CD14-positive monocyte (primary cell): ENCODE data around the gene B3GALT4. TPM values are rescaled to one million over a fixed set of nuclear protein-coding genes. Genes with fewer than 3 reads are reported as not detected.

ENCODE experiments used
- DNase-seq, 3 donors: peaks; one replicate each; pipeline ENCODE4 v3.0.0-alpha.2; 2011 to 2022
- H2AFZ ChIP-seq: 2 replicates; pipeline ENCODE4 v1.6.0; 2012; ENCODE audit warnings: mild to moderate bottlenecking, low read depth, low read length, inconsistent platforms; ENCODE audit not compliant: insufficient read depth, poor library complexity, severe bottlenecking
- H3K27ac ChIP-seq, 2 donors: 1 replicate in 1 of 2; 2 replicates in 1 of 2; pipeline ENCODE4 v1.5.1; 2012 to 2013; ENCODE audit warnings: low read length in 2 of 2, control low read depth in 1 of 2, inconsistent platforms in 1 of 2, low read depth in 1 of 2, mild to moderate bottlenecking in 1 of 2
- H3K27me3 ChIP-seq, 2 donors: one replicate each; pipeline versions ENCODE4 v1.6.0 to v1.6.1; 2011 to 2013; ENCODE audit warnings: low read length in 2 of 2; ENCODE audit not compliant: control insufficient read depth in 2 of 2, insufficient read depth in 2 of 2
- H3K36me3 ChIP-seq, 2 donors: replicated peaks in 1 of 2; 1 replicate in 1 of 2; 2 replicates in 1 of 2; pipeline versions ENCODE4 v1.5.1 to v1.6.1; 2012 to 2013; ENCODE audit warnings: low read length in 2 of 2, control low read depth in 1 of 2, inconsistent platforms in 1 of 2, mild to moderate bottlenecking in 1 of 2; ENCODE audit not compliant: insufficient read depth in 2 of 2, control insufficient read depth in 1 of 2
- H3K4me1 ChIP-seq, 2 donors: 1 replicate in 1 of 2; 2 replicates in 1 of 2; pipeline versions ENCODE4 v1.5.1 to v1.6.1; 2012 to 2013; ENCODE audit warnings: low read length in 2 of 2, control low read depth in 1 of 2, inconsistent platforms in 1 of 2, mild to moderate bottlenecking in 1 of 2, moderate library complexity in 1 of 2; ENCODE audit not compliant: insufficient read depth in 2 of 2, control insufficient read depth in 1 of 2
- H3K4me2 ChIP-seq: replicated peaks from 2 replicates; pipeline ENCODE3; 2012; ENCODE audit warnings: low read length, moderate library complexity, mild to moderate bottlenecking; ENCODE audit not compliant: poor library complexity, severe bottlenecking; ENCODE audit errors: extremely low read depth
- H3K4me3 ChIP-seq, 3 experiments: fragments of 200-600 bp in 1 of 3; sonication (generic) in 1 of 3; replicated peaks in 1 of 3; 1 replicate in 2 of 3; 2 replicates in 1 of 3; pipeline ENCODE4 v1.5.1; 2011 to 2013; ENCODE audit warnings: low read length in 3 of 3, mild to moderate bottlenecking in 3 of 3, control low read depth in 2 of 3, low read depth in 2 of 3, inconsistent platforms in 1 of 3, moderate library complexity in 1 of 3
- H3K79me2 ChIP-seq: 2 replicates; pipeline ENCODE4 v1.6.0; 2012; ENCODE audit warnings: mild to moderate bottlenecking, control low read depth, inconsistent platforms, low read length, moderate library complexity; ENCODE audit not compliant: insufficient read depth
- H3K9ac ChIP-seq: 2 replicates; pipeline ENCODE4 v1.6.0; 2017; ENCODE audit warnings: low read length, mild to moderate bottlenecking; ENCODE audit not compliant: insufficient read depth, poor library complexity, severe bottlenecking
- H3K9me3 ChIP-seq, 2 donors: replicated peaks in 1 of 2; 1 replicate in 1 of 2; 2 replicates in 1 of 2; pipeline versions ENCODE4 v1.5.1 to v1.6.1; 2012 to 2013; ENCODE audit warnings: low read length in 2 of 2, control low read depth in 1 of 2; ENCODE audit not compliant: control insufficient read depth in 1 of 2, insufficient read depth in 1 of 2
- H4K20me1 ChIP-seq: 2 replicates; pipeline ENCODE4 v1.6.0; 2012; ENCODE audit warnings: mild to moderate bottlenecking, low read length, control low read depth, moderate library complexity; ENCODE audit not compliant: insufficient read depth
- H3K27ac Mint-ChIP-seq, 7 donors: one replicate each; pipeline ENCODE4 v1.8.0; 2020; ENCODE audit warnings: mild to moderate bottlenecking in 7 of 7, mixed read lengths in 7 of 7, moderate library complexity in 6 of 7, inconsistent platforms in 2 of 7
- H3K27me3 Mint-ChIP-seq, 3 donors: one replicate each; pipeline ENCODE4 v1.8.0; 2021 to 2022; ENCODE audit warnings: low read depth in 3 of 3, mild to moderate bottlenecking in 3 of 3, mixed read lengths in 3 of 3, moderate library complexity in 3 of 3, inconsistent platforms in 1 of 3
- H3K36me3 Mint-ChIP-seq, 2 donors: one replicate each; pipeline ENCODE4 v1.8.0; 2020; ENCODE audit warnings: mixed read lengths in 2 of 2, inconsistent platforms in 1 of 2, mild to moderate bottlenecking in 1 of 2
- H3K4me1 Mint-ChIP-seq: one replicate; pipeline ENCODE4 v1.8.0; 2020; ENCODE audit warnings: mild to moderate bottlenecking, mixed read lengths
- H3K4me3 Mint-ChIP-seq, 2 donors: one replicate each; pipeline ENCODE4 v1.8.0; 2020; ENCODE audit warnings: mild to moderate bottlenecking in 2 of 2, mixed read lengths in 2 of 2, moderate library complexity in 1 of 2
- H3K9me3 Mint-ChIP-seq, 7 donors: one replicate each; pipeline ENCODE4 v1.8.0; 2020 to 2022; ENCODE audit warnings: mixed read lengths in 7 of 7, mild to moderate bottlenecking in 6 of 7, moderate library complexity in 6 of 7, inconsistent platforms in 2 of 7
- CTCF ChIP-seq: fragments of 200-600 bp; IDR thresholded peaks from one replicate; pipeline ENCODE4 v1.8.0; 2022; ENCODE audit warnings: antibody characterized with exemption, mild to moderate bottlenecking
- WGBS: methylation state at CpG from one replicate; pipeline ENCODE4 v1.1.5; 2013; ENCODE audit warnings: missing lambda C conversion rate; ENCODE audit not compliant: insufficient coverage; 5-methylcytosine and 5-hydroxymethylcytosine counted together
- intact Hi-C, 2 donors: fragments of 100-400 bp; cut with micrococcal nuclease; formaldehyde crosslinking; loops; one replicate each; pipeline versions ENCODE4 v1.15.0 to v1.15.1; 2023
- polyA plus RNA-seq, 3 donors: library from polyadenylated mRNA; depleted of rRNA in 1 of 3; unstranded in 2 of 3; stranded (reverse) in 1 of 3; fragments of 300-500 nt in 2 of 3; fragments of >200 nt in 1 of 3; fragmentation: Illumina TruSeq in 2 of 3; gene quantifications; 1 replicate in 2 of 3; 2 replicates in 1 of 3; pipeline ENCODE4 v1.2.3, GENCODE V29; 2012 to 2021

The B3GALT4 gene
- polyA plus RNA-seq, 3 donors, result 6.5 to 32.2 (median 28.5) TPM

- intact Hi-C loops, result loop anchor here (5.0 to 10.0 kb wide), 2 partner anchors 93 to 99 kb away; partner anchors contain the start of genes HSD17B8 (in 1 of the 2), KIFC1 (in 1 of the 2), RXRB (in 1 of the 2) and SLC39A7 (in 1 of the 2)
- TF ChIP-seq CTCF, result no peak
Observed at GRCh38 chr6:33295621-33296369, 18.9 kb downstream of the B3GALT4 start.

GRCh38 chr6:33296797-33297405 is 20.0 kb downstream of the B3GALT4 start:
- Mint-ChIP-seq H3K36me3 (peaks cover 53 to 61% of the 10 kb centered on the region in 2 donors), H3K4me1 (peaks cover 42% of the 10 kb centered on the region), H3K4me3 (peak overlapping the region; percentile 100), H3K9me3 (peaks cover 0 to 6% (median 0%) of the 10 kb centered on the region in 7 donors), H3K27ac (peak overlapping the region; percentile 60 to 100 (median 99)), H3K27me3 (peaks cover 0 to 3% (median 0%) of the 10 kb centered on the region in 3 donors)
- H3K4me3 ChIP-seq, result peak overlapping the region; percentile 75 to 95 (median 83)
- peak overlapping the region; percentile 78 for H3K9ac ChIP-seq
- intact Hi-C loops, result loop anchor here (5.0 to 10.0 kb wide), 2 partner anchors 95 to 98 kb away; partner anchors contain the start of genes HSD17B8 (in 1 of the 2), KIFC1 (in 1 of the 2), RXRB (in 1 of the 2) and SLC39A7 (in 1 of the 2)
- WGBS, result 50% methylated on average over 2 of the region's 12 CpGs
- peaks cover 34 to 36% of the 10 kb centered on the region in 2 donors for H3K4me1 ChIP-seq
- peaks cover 68% of the 10 kb centered on the region for H3K79me2 ChIP-seq
- peaks cover 52 to 62% of the 10 kb centered on the region in 2 donors for H3K36me3 ChIP-seq
- no peak for DNase-seq
- TF ChIP-seq CTCF, result no peak
- H2AFZ ChIP-seq, result peak overlapping the region; percentile 50
- H4K20me1 ChIP-seq, result peaks cover 75% of the 10 kb centered on the region
- no peaks in the 10 kb centered on the region for H3K27me3 ChIP-seq
- H3K4me2 ChIP-seq, result peak overlapping the region; percentile 99
- peak overlapping the region; percentile 94 to 98 for H3K27ac ChIP-seq
- no peaks in the 10 kb centered on the region for H3K9me3 ChIP-seq

More at GRCh38 chr6:33295621-33296369, 18.9 kb downstream of the B3GALT4 start:
- Mint-ChIP-seq H3K9me3 (peaks cover 0 to 6% (median 0%) of the 10 kb centered on the region in 7 donors), H3K27me3 (peaks cover 0 to 3% (median 0%) of the 10 kb centered on the region in 3 donors), H3K27ac (peak overlapping the region in 3 of 7 donors; percentile 26 to 100 (median 59)), H3K4me1 (peaks cover 35% of the 10 kb centered on the region), H3K36me3 (peaks cover 56 to 57% of the 10 kb centered on the region in 2 donors), H3K4me3 (peak overlapping the region in 1 of 2 donors; percentile 25)
- no peak overlapping the region for H3K27ac ChIP-seq
- over 99% methylated on average over 12 of the region's 15 CpGs for WGBS
- peaks cover 25 to 26% of the 10 kb centered on the region in 2 donors for H3K4me1 ChIP-seq
- peaks cover 55 to 62% of the 10 kb centered on the region in 2 donors for H3K36me3 ChIP-seq
- H3K9me3 ChIP-seq, result no peaks in the 10 kb centered on the region
- H3K79me2 ChIP-seq, result peaks cover 62% of the 10 kb centered on the region
- H3K4me3 ChIP-seq, result no peak overlapping the region
- peaks cover 72% of the 10 kb centered on the region for H4K20me1 ChIP-seq
- H3K9ac ChIP-seq, result no peak overlapping the region
- DNase-seq, result no peak
- H2AFZ ChIP-seq, result no peak overlapping the region
- no peak overlapping the region for H3K4me2 ChIP-seq
- no peaks in the 10 kb centered on the region for H3K27me3 ChIP-seq
